HG03139 (cell line): ENCODE data around the gene ST8SIA2.

Source experiments
- ATAC-seq: cut with Tn5 transposase; IDR thresholded peaks from one replicate; pipeline ENCODE4 v1.9.1; 2021; ENCODE audit not compliant: unreplicated experiment

ST8SIA2 gene

GRCh38 chr15:92395098-92395635, 1.5 kb downstream of the ST8SIA2 start:
- ATAC-seq, result no peak

- ATAC-seq, result no peak
Observed at GRCh38 chr15:92399271-92399950, 5.7 kb downstream of the ST8SIA2 start.

GRCh38 chr15:92400573-92400972, 6.9 kb downstream of the ST8SIA2 start:
- no peak for ATAC-seq

- no peak for ATAC-seq
Observed at GRCh38 chr15:92400980-92401787, 7.5 kb downstream of the ST8SIA2 start.

- ATAC-seq, result no peak
Observed at GRCh38 chr15:92402751-92403150, 9.1 kb downstream of the ST8SIA2 start.

GRCh38 chr15:92405942-92406341, 12.3 kb downstream of the ST8SIA2 start:
- ATAC-seq, result no peak

GRCh38 chr15:92407321-92407720, 13.6 kb downstream of the ST8SIA2 start:
- ATAC-seq, result no peak

- ATAC-seq, result no peak
Observed at GRCh38 chr15:92407916-92408315, 14.2 kb downstream of the ST8SIA2 start.

GRCh38 chr15:92409006-92409405, 15.3 kb downstream of the ST8SIA2 start:
- no peak for ATAC-seq

- ATAC-seq, result no peak
Observed at GRCh38 chr15:92409521-92409920, 15.8 kb downstream of the ST8SIA2 start.

- ATAC-seq, result no peak
Observed at GRCh38 chr15:92410537-92410936, 16.9 kb downstream of the ST8SIA2 start.

- ATAC-seq, result no peak
Observed at GRCh38 chr15:92411256-92411655, 17.6 kb downstream of the ST8SIA2 start.

GRCh38 chr15:92413510-92413909, 19.8 kb downstream of the ST8SIA2 start:
- no peak for ATAC-seq

- no peak for ATAC-seq
Observed at GRCh38 chr15:92415639-92416297, 22.1 kb downstream of the ST8SIA2 start.

- no peak for ATAC-seq
Observed at GRCh38 chr15:92416557-92416956, 22.9 kb downstream of the ST8SIA2 start.

- ATAC-seq, result no peak
Observed at GRCh38 chr15:92417716-92418115, 24.0 kb downstream of the ST8SIA2 start.

- ATAC-seq, result no peak
Observed at GRCh38 chr15:92418864-92419263, 25.2 kb downstream of the ST8SIA2 start.

GRCh38 chr15:92421976-92422375, 28.3 kb downstream of the ST8SIA2 start:
- no peak for ATAC-seq

GRCh38 chr15:92425578-92426225, 32.0 kb downstream of the ST8SIA2 start:
- ATAC-seq, result no peak

GRCh38 chr15:92429378-92430068, 35.8 kb downstream of the ST8SIA2 start:
- no peak for ATAC-seq

GRCh38 chr15:92430069-92430440, 36.4 kb downstream of the ST8SIA2 start:
- ATAC-seq, result no peak
